HG02973 (cell line): ENCODE data around the gene ATE1.
"Not testable (repeated sequence)": the region's sequence is repeated elsewhere in the genome, so short reads cannot be mapped to it uniquely, and the experiment has no call there.

Experiments used
- ATAC-seq: cut with Tn5 transposase; IDR thresholded peaks from one replicate; pipeline ENCODE4 v1.9.1; 2021; ENCODE audit warnings: moderate library complexity; ENCODE audit not compliant: unreplicated experiment

The ATE1 gene

DNA sequence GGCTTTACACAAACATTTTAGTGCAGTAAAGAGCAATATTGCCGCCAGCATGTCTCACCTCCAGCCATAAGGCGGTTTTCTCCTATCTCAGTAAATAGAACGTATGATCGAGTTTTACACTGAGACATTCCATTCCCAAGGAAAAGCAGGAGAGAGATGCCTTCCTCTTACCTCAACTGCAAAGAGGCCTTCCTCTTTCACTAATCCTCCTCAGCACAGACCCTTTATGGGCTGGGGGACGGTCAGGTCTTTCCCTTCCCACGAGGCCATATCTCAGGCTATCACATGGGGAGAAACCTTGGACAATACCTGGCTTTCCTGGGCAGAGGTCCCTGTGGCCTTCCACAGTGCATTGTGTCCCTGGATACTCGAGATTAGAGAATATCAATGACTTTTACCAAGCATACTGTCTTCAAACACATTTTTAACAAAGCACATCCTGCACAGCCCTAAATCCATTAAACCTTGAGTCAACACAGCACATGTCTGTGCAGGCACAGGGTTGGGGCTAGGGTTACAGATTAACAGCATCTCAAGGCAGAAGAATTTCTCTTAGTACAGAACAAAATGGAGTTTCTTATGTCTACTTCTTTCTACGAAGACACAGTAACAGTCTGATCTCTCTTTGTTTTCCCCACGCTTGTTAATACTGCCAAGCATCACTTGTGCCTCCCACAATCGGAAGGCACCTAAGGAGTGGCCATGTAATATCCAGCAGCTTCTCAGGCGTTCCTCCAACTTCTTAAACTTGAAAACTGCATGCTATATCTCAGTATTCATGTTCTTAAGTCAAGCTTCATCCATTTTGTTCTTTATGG is 2.6 kb upstream of the ATE1 start:
- ATAC-seq = not testable (repeated sequence)

DNA sequence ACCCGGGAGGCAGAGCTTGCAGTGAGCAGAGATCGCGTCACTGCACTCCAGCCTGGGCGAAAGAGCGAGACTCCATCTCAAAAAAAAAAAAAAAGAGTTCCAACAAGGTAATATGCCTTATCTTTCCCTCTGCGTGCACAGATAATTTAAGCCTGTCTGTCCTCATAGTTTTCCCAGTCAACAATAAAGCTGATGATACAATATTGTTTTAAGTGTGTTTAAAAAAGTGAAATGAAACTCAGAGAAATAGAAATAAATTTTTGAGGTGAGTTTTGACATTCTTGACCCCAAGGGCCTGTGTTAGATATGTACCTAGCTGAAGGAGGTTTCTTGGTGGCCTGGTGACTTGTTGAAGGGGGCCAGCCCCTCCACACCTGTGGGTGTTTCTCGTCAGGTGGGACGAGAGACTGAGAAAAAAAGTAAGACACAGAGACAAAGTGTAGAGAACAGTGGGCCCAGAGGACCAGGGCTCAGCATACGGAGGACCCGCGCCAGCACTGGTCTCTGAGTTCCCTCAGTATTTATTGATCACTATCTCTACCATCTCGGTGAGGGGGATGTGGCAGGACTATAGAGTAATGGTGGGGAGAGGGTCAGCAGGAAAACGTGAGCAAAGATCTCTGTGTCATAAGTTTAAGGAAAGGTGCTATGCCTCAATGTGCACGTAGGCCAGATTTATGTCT is 1.9 kb upstream of the ATE1 start:
- ATAC-seq = not testable (repeated sequence)

DNA sequence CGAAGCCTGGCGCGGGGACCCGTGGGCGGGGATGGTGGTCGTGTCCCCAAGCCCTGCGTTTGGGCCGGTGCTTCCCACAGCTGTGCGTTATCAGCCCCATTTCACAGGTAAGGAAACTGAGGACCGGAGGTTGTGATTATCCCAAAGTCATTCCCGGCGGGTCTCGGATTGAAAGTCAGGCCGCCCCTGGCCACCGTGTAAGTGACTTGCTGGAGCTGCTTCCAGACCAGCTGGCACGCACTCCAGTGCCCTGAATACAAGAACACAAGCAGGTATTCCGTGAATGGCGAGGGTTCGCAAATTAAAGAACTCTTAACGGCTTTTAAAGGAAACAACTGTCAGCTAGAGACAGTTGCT is 675 bp upstream of the ATE1 start:
- peak; percentile 21 for ATAC-seq

DNA sequence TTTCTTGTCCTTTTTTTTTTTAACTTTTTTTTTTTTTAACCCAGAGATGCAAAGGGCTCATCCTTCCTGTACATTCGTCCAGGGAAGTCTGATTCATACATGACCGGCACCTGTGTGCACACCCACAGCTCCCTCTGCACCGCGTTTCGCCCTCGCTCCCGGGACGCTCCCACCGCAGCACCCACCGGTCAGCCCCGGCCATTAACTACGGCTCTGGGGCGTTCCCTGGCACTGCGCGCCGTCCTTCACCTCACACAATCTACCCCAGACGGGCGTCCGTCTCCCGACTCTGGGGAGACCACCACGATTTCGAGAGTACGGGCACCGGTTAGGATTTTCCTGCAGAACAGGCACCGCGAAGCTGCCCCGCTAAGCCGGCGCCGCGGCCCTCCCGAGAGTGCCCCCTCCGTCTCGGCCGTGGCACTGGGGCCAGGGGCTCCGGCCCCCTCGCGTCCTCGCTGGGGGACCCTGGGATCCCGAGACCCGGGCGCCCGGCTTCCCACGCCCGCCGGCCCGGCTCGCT is 452 bp downstream of the ATE1 start:
- peak; percentile 36 for ATAC-seq

DNA sequence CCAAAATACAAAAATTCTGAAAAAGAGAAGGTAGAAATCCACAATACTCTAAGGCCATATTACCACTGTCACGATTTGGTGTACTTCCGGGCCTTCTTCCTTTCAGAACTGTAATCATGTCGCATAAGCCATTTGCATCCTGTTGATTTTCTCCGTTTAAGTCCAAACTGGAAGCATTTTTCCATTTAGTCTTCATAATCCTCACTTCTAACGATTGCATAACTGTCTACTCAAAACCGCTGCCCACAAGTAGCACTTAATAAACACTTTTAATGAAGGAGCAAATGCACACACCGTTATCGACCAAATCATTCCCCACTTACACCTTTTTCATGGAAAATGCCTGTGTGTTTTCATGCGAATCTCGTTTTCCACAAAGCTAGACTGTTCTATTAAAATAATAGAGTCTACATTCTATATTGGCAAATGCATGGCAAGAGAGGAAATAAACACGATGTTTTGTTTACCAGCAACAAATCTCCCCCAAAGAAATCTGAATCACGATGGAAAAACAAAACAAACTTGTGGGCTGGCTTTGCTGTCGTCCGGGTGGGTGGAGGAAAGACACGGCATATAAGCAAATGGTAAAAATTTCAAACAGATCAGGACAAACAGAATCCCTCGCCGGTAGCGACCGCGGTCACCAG is 1.0 kb downstream of the ATE1 start:
- peak; percentile 4 for ATAC-seq

DNA sequence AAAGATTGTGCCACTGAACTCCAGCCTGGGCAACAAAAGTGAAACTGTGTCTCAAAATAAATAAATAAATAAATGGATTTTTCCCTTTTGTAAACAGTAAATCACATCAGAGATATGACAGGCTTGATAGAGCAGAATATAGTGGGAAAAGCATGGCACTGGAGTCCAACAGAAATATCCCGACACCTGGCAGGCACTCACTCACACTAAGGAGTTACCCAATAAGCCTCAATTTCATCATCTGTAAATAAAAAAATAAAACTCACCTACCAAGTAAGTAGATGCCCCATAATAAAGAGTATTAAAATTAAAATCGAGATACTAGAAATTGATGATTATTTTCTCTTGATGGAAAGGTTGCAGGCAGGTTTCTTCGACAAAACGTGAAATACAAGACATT is 1.7 kb downstream of the ATE1 start:
- no peak for ATAC-seq

DNA sequence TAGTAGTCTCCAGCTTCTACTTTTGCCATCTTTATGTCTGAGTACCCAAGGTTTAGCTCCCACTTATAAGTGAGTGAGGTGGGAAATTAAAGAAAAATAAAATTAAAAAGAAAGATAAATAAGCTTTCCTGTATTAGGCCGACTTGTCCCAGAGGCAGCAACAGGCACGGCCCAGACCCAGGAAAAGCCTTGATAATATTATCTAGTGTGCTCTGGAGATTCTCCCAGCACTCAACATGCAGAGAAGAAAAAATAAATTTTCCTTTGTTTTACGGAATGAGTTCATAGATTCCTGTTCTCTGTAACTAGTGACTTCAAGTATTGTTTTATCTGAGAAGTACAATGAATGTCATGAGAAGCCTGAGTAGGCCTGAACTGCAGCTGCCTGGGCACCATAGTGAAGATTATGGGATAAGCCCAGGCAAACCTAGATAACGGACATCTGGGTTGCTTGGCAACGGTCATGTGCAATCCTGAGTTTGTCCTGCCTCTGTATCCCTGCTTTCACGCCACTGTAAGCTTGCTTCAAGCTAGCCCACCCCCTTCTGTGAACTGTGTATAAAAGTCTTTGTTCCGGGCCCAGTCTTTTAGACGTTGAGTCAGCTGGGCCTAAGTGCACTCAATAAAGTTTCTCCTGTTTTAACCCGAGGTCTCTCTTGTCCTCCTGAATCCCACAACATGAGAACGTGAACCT is 6.4 kb downstream of the ATE1 start:
- no peak for ATAC-seq

DNA sequence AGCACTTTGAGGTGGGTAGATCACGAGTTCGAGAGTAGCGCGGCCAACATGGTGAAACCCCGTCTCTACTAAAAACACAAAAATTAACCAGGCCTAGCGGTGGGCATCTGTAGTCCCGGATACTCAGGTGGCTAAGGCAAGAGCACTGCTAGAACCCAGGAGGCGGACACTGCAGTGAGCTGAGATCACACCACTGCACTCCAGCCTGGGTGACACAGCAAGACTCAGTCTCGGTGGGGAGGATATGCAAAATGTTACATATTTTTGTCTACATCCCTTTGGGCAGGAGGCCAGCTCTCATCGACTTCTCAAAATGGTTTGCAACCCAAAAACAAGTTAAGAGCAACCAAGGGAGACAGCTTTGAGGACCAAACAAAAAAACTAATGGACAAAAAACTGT is 8.2 kb downstream of the ATE1 start:
- ATAC-seq = no peak

DNA sequence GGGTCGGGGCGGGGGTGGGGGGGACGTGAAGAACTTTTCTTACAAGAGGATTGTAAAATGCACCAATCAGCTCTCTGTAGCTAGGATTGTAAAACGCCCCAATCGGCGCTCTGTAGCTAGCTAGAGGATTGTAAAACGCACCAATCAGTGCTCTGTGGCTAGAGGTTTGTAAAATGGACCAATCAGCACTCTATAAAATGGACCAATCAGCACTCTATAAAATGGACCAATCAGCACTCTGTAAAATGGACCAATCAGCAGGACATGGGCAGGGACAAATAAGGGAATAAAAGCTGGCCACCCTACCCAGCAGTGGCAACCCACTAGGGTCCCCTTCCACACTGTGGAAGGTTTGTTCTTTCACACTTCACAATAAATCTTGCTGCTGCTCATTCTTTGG is 9.0 kb downstream of the ATE1 start:
- ATAC-seq = not testable (repeated sequence)

DNA sequence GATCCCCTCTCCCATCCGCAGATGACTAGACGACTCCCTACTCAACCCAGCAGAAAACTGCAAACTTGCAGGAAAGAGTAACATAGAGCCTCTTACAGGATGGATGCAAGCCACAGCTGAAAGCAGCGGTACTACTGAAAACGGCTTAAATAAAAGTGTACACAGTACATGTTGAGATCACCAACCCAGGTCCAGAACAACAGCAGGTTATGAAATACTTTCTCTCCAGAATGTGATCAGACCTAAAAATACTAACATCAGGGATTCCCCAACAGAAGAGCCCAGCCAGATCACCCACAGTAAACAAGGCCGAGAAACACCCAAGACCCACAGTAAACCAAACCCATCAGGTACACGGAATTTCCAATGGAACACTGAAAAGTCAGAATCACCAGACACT is 13.2 kb downstream of the ATE1 start:
- no peak for ATAC-seq

DNA sequence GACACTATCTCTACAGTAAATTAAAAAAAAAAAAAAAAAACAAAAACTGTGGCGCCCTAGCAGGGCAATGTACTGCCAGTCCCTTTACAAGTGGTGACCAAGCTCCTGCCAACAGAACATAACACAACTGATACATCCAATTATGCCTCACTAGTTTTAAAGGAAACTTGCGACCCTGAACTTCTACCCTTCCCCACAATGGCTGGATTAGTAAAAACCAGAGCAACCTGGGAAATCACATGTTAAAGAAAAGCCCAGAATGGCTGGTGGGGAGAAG is 16.5 kb downstream of the ATE1 start:
- no peak for ATAC-seq

DNA sequence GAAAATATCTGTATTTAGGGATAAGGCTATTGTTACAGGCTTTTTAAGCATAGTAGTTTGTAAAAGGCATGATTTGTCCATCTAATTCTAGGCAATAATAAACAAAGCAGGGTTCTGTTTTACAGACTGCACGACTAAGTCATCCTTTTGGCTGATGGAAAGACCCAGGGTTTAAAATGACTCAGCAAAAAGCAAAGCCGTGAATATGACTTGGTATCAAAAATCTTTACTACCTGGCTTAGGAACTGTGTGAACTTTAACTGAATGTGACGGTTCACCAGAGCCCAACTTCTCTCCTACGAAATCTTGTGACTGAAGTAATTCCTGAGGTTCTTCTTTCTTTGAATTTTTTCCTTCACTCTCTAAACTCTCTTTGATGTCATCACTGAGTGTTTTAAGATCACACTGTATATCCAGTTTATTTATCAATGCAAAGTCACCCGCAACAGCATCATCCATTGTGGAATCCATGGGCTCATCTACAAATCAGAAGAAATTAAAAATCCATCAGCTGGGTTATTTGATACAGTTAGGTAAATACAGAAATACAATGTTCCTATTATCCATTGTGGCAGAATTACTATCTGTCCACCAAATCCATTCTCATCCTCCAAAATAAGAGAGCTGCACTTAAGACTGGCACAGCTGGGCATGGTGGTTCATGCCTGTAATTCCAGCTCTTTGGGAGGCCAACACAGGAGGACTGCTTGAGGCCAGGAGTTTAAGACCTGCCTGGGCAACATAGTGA is 17.0 kb downstream of the ATE1 start:
- peak; percentile 59 for ATAC-seq

DNA sequence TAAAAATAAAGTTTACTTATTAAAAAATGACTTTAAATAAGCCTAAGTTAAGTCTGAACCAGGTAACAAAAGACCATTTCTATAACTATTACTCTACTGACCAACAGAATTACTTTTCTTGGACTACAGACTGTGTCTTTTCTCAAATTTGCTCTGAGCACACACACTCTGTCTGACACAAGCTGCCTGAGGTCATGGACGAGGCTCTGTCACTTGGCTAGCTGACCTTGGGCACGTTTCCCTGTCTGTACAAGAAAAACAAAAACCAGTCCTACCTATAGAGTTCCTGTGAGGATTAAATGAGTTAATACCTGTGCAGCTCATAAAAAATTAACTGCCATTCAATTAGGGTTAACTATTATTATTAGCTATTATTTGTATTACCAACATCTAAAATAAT is 22.9 kb downstream of the ATE1 start:
- ATAC-seq = no peak

DNA sequence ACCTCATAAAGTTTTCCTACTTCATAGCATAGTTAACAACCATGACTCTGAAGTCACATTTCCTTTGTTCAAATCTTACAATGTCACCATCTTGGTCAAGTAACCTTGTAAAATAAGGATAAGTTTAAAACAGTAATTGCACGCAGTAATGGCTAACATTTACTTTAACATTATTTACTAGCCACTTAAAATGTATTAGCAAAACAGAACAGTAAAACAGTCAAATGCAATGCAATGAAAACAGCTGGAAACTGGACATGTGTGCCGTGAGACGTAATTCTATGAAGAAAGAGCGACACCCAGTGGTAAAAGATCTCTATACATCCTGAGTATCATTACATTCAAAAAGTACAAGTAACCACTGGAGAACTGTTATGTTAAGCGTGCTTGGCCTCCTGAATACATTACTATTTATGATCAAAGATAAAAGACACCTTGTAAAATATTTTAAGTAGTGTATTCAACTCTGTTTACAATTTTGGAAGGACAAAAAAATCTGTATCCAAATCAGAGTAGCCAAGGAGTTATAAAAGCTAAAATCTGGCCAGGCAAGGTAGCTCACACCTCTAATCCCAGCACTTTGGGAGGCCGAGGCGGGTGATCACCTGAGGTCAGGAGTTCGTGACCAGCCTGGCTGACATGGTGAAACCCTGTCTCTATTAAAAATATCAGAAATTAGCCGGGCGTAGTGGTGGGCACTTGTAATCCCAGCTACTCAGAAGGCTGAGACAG is 27.2 kb downstream of the ATE1 start:
- no peak for ATAC-seq

DNA sequence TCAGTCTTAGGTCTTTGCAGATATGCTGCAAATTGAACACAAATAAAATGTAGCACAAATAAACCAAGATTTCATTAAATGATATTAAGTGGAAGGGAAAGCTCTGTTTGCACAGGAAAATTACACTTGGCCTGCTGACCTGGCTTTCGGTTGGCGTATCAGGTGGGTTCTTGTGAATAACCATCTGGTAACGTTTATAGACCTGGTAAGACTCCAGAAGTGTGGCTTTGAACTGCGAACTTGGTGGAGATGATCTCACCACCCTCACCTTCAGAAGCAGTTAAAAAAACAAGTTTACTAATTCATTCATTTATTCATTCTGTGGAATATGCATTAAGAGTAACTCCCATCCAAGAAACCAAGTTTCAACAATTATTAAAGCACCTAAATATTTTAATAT is 28.1 kb downstream of the ATE1 start:
- no peak for ATAC-seq

DNA sequence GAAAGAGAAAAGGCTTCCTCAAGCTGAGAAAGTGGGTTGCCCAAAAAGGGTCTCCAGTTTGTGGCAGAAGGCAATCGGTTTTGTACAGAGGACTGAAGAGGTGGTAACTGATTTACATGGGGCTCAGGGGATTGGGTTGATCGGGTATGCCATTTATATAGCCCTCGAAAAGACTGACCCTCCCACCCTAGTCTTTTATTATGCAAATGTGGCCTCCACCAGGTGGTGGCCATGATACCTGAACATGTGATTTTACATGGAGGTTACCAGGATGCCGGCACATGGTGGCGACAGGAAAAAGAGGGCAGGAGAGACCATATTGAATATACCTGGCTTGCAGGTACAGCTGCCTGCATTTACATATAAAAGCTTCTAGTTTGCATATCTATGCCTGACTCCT is 36.7 kb downstream of the ATE1 start:
- ATAC-seq = no peak

DNA sequence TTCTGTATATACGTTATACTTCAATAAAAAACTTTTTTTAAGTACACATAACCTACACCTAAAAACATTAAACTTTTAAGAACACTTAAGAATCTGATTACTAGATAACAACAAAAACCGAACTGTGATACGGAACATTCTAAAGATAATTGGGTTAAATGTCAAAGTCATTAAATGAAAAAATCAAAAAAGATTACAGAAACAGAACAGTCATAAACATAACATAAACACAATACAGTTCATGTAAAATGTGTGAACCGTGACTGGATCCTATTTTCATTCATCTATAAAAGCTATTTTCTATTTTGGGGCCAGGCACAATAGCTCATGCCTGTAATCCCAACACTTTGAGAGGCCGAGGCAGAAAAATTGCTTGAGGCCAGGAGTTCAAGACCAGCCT is 38.6 kb downstream of the ATE1 start:
- no peak for ATAC-seq

DNA sequence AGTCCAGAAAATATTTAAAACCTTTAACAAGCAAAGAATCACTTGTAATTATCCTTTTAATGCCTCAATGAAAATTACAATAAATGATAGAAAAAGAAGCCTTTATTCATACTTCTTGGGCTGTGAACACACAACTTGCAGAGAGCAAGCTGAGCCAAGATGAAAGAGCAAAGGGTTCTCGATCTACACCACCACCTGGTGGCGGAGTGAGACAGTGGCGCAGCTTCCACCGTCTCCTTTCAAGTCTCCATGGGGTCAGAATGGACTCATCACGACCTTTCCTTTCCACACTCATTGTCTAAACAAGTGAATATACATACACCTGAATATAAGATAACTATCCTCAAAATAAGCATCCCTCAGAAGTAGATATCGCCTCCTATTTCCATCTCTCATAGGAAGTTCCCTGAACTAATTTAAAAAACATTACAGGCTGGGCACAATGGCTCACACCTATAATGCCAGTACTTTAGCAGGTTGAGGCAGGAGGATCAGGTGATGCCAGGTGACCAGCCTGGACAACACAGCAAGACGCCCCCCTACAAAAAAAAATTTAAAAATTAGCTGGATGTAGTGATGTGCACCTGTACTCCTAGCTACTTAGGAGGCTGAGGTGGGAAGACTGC is 40.7 kb downstream of the ATE1 start:
- no peak for ATAC-seq

DNA sequence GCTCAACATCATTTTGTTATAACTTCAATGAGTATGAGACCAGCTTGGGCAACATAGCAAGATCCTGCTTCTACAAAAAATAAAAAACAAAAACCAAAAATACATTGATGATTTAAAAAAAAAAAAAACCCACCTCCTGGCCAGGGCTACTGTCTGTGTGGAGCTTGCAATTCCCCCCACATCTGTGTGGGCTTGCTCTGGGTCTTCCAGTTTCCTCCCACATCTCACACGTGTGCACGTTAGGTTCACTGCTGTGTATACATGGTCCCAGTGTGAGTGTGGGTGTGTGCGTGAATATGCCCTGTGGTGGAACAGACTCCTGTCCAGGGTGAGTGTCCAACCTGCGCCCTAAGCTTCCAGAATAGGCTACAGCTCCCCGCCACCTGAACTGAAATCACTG is 41.6 kb downstream of the ATE1 start:
- no peak for ATAC-seq

DNA sequence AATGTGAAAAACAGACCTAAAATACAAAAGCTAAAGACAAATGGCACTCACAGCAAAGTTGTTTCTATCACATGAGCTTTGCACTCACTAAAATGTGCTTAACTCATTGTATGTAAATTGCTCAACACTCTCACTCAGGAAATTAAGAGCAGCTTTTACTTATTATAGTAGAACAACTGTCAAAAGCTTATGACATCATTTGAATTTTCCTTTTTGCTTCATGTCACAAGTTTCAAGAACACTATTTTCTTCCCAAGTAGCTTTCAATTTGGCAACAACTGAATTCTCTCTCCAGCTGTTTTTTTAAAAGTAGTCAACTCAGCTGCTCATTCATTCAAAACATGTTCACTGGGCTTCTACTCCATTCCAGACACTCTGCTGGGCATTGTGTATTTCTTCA is 46.9 kb downstream of the ATE1 start:
- no peak for ATAC-seq
